ENCODE results near the gene R3HDM2.

GRCh38 chr12:57236201-57236924, 194.5 kb downstream of the R3HDM2 start:
- TF ChIP-seq POLR2A (IDR thresholded peaks at IDR 0.05) (no peak), CTCF (IDR thresholded peaks at IDR 0.05) (no peak)
